ENCODE results near the gene COL23A1. TPM values are rescaled to one million over a fixed set of nuclear protein-coding genes. Genes with fewer than 3 reads are reported as not detected.

Gene COL23A1
- total and polyA plus RNA-seq, 8 donors = 0.06 to 0.68 (median 0.33) TPM; not detected in 2

- intact Hi-C loops (cut with DNase I) = no loop called here
- no peak overlapping the region for H3K27ac ChIP-seq
- FAIRE-seq (no peak), ATAC-seq (no peak), DNase-seq (no peak)
- peak overlapping the region in 1 of 4 donors; percentile 24 for H3K4me3 ChIP-seq
- H3K36me3 ChIP-seq = peaks cover 0 to under 1% (median 0%) of the 10 kb centered on the region in 3 donors
- 34 to 41% methylated on average over 9 of the region's 9 CpGs for WGBS, 2 donors
- peaks cover 0 to 6% (median 2%) of the 10 kb centered on the region in 4 donors for H3K9me3 ChIP-seq
- no peaks in the 10 kb centered on the region for H3K27me3 ChIP-seq
- peak in 1 of 4 donors; percentile 9 for TF ChIP-seq CTCF (IDR thresholded peaks at IDR 0.05)
- no peaks in the 10 kb centered on the region for H3K4me1 ChIP-seq
Observed at GRCh38 chr5:178590924-178591423, 781 bp upstream of the COL23A1 start.

GRCh38 chr5:178589180-178590140, 733 bp downstream of the COL23A1 start:
- ATAC-seq = peak; percentile 28 to 65 (median 48)

GRCh38 chr5:178588769-178589168, 1.4 kb downstream of the COL23A1 start:
- Histone ChIP-seq H3K27ac (no peak overlapping the region), H3K4me1 (no peaks in the 10 kb centered on the region), H3K27me3 (no peaks in the 10 kb centered on the region), H3K36me3 (no peaks in the 10 kb centered on the region), H3K4me3 (no peak overlapping the region), H3K9me3 (no peaks in the 10 kb centered on the region)
- ATAC-seq (no peak), DNase-seq (no peak), FAIRE-seq (no peak)
- no peak for TF ChIP-seq CTCF (IDR thresholded peaks at IDR 0.05)
- 58 to 73% methylated on average over 8 of the region's 8 CpGs for WGBS, 2 donors
- intact Hi-C loops (cut with DNase I) = no loop called here

More at GRCh38 chr5:178589180-178590140, 733 bp downstream of the COL23A1 start:
- no peak for TF ChIP-seq CTCF (IDR thresholded peaks at IDR 0.05)
- DNase-seq (peak in 1 of 6 donors; percentile 66), FAIRE-seq (no peak)
- Histone ChIP-seq H3K4me3 (peak overlapping the region in 3 of 4 donors; percentile 17 to 48 (median 24)), H3K9me3 (peaks cover 0 to under 1% (median under 1%) of the 10 kb centered on the region in 4 donors), H3K27me3 (no peaks in the 10 kb centered on the region), H3K4me1 (no peaks in the 10 kb centered on the region), H3K27ac (no peak overlapping the region), H3K36me3 (no peaks in the 10 kb centered on the region)
- 8 to 9% methylated on average over 72 to 91 of the region's 91 CpGs for WGBS, 2 donors
- intact Hi-C loops (cut with DNase I) = no loop called here

GRCh38 chr5:178587763-178588611, 2.2 kb downstream of the COL23A1 start:
- Histone ChIP-seq H3K4me3 (no peak overlapping the region), H3K27me3 (no peaks in the 10 kb centered on the region), H3K4me1 (no peaks in the 10 kb centered on the region), H3K9me3 (no peaks in the 10 kb centered on the region), H3K27ac (no peak overlapping the region), H3K36me3 (no peaks in the 10 kb centered on the region)
- no peak for DNase-seq
- WGBS, 2 donors = 53 to 57% methylated on average over 13 of the region's 13 CpGs
- intact Hi-C loops (cut with DNase I) = no loop called here
- ATAC-seq = no peak
- TF ChIP-seq CTCF (IDR thresholded peaks at IDR 0.05) = no peak
- no peak for FAIRE-seq
